Osteoblast (primary cell): ENCODE data around the gene SYNE1. TPM values are rescaled to one million over a fixed set of nuclear protein-coding genes. Genes with fewer than 3 reads are reported as not detected.

ENCODE experiments used
- DNase-seq: peaks from one replicate; pipeline ENCODE4 v3.0.0; 2011; ENCODE audit warnings: low spot score, mixed read lengths; ENCODE audit not compliant: insufficient read length; ENCODE audit errors: missing footprints
- H2AFZ ChIP-seq: 2 replicates; pipeline ENCODE4 v1.6.0; 2011; ENCODE audit warnings: mild to moderate bottlenecking, low read length
- H3K27ac ChIP-seq: 2 replicates; pipeline ENCODE4 v1.5.1; 2011; ENCODE audit warnings: mild to moderate bottlenecking, low read depth, low read length, moderate library complexity
- H3K27me3 ChIP-seq: 2 replicates; pipeline ENCODE4 v1.6.0; 2012; ENCODE audit warnings: mild to moderate bottlenecking, control low read depth, inconsistent platforms, low read length, moderate library complexity; ENCODE audit not compliant: insufficient read depth
- H3K36me3 ChIP-seq: 2 replicates; pipeline ENCODE4 v1.5.1; 2011; ENCODE audit warnings: mild to moderate bottlenecking, low read length, control low read depth, moderate library complexity; ENCODE audit not compliant: insufficient read depth
- H3K4me1 ChIP-seq: 2 replicates; pipeline ENCODE4 v1.5.1; 2011; ENCODE audit warnings: mild to moderate bottlenecking, low read length, control low read depth, moderate library complexity; ENCODE audit not compliant: insufficient read depth
- H3K4me2 ChIP-seq: 2 replicates; pipeline ENCODE4 v1.6.0; 2011; ENCODE audit warnings: mild to moderate bottlenecking, low read length; ENCODE audit not compliant: insufficient read depth
- H3K4me3 ChIP-seq: fragments of 200-600 bp; sonication (generic); 3 replicates; pipeline ENCODE4 v1.5.1; 2012; ENCODE audit warnings: mild to moderate bottlenecking, low read length, inconsistent platforms; ENCODE audit not compliant: insufficient read depth
- H3K79me2 ChIP-seq: 2 replicates; pipeline ENCODE4 v1.6.0; 2012; ENCODE audit warnings: mild to moderate bottlenecking, low read length, control low read depth, inconsistent platforms; ENCODE audit not compliant: insufficient read depth
- H3K9me3 ChIP-seq: 2 replicates; pipeline ENCODE4 v1.5.1; 2011; ENCODE audit warnings: low read depth, low read length, control low read depth
- H4K20me1 ChIP-seq: 2 replicates; pipeline ENCODE4 v1.6.0; 2012; ENCODE audit warnings: mild to moderate bottlenecking, low read length, control low read depth; ENCODE audit not compliant: insufficient read depth
- total RNA-seq: library from RNA; depleted of rRNA; stranded (reverse); fragments of >200 nt; gene quantifications from 2 replicates; pipeline ENCODE4 v1.2.3, GENCODE V29; 2012
- TF ChIP-seq, protein P1 (sequence below): IDR thresholded peaks from 2 replicates; pipeline ENCODE4 v1.5.1; 2011; ENCODE audit warnings: mild to moderate bottlenecking, low read depth, low read length, moderate library complexity; ENCODE audit errors: extremely low read depth

Gene SYNE1
- total RNA-seq, 1 donor = 240 TPM

DNA sequence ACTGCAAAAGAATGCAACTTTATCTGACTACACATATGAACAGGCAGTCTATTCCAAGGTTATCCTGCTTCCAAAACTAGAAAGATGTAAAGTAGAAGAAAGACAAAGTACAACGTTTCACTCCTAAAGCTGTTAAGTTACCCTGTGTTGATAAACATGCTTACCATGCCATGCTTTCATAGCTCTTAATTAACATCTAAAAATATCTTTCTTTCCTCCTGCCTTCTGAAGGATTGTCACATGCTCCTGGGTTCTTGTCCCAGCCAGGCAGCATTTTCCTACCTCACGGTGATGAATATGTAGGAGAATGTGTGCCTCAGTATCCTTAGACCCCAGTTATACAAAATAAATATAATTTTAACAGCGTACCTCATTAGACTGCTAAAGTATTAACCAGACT lies 344.6 kb downstream of the SYNE1 start:
- no peak for DNase-seq
- peaks cover 38% of the 10 kb centered on the region for H3K36me3 ChIP-seq
- no peaks in the 10 kb centered on the region for H3K27me3 ChIP-seq
- H3K79me2 ChIP-seq = no peaks in the 10 kb centered on the region
- no peak overlapping the region for H3K4me2 ChIP-seq
- no peak overlapping the region for H3K4me3 ChIP-seq
- peaks cover 13% of the 10 kb centered on the region for H3K4me1 ChIP-seq
- TF ChIP-seq, protein P1, sequence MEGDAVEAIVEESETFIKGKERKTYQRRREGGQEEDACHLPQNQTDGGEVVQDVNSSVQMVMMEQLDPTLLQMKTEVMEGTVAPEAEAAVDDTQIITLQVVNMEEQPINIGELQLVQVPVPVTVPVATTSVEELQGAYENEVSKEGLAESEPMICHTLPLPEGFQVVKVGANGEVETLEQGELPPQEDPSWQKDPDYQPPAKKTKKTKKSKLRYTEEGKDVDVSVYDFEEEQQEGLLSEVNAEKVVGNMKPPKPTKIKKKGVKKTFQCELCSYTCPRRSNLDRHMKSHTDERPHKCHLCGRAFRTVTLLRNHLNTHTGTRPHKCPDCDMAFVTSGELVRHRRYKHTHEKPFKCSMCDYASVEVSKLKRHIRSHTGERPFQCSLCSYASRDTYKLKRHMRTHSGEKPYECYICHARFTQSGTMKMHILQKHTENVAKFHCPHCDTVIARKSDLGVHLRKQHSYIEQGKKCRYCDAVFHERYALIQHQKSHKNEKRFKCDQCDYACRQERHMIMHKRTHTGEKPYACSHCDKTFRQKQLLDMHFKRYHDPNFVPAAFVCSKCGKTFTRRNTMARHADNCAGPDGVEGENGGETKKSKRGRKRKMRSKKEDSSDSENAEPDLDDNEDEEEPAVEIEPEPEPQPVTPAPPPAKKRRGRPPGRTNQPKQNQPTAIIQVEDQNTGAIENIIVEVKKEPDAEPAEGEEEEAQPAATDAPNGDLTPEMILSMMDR = no peak
- no peaks in the 10 kb centered on the region for H4K20me1 ChIP-seq
- H3K27ac ChIP-seq = no peak overlapping the region
- no peaks in the 10 kb centered on the region for H3K9me3 ChIP-seq
- H2AFZ ChIP-seq = no peak overlapping the region

DNA sequence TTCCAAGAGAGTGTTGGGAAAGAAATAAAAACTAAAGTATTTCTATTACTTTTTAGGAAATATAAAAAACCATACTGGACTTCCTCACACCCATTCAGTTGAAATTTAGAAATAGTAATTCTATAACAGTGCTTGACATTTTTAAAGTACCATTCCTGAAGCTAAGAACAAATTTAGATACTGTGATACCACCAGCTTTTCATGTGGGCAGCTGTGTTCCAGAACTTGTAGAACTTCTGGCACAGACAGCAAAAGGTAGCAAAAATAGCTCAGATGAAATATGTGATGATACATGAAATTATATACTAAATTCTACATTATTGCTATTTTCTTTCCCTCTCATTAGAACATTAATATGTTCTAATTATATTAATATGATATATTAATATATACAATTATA lies 346.5 kb downstream of the SYNE1 start:
- Histone ChIP-seq H4K20me1 (no peaks in the 10 kb centered on the region), H3K9me3 (no peaks in the 10 kb centered on the region), H3K4me3 (no peak overlapping the region), H3K4me1 (peaks cover 10% of the 10 kb centered on the region), H3K4me2 (no peak overlapping the region), H3K36me3 (peaks cover 50% of the 10 kb centered on the region), H3K79me2 (no peaks in the 10 kb centered on the region), H3K27me3 (no peaks in the 10 kb centered on the region), H3K27ac (no peak overlapping the region), H2AFZ (no peak overlapping the region)
- TF ChIP-seq, protein P1 = no peak
- DNase-seq = no peak

DNA sequence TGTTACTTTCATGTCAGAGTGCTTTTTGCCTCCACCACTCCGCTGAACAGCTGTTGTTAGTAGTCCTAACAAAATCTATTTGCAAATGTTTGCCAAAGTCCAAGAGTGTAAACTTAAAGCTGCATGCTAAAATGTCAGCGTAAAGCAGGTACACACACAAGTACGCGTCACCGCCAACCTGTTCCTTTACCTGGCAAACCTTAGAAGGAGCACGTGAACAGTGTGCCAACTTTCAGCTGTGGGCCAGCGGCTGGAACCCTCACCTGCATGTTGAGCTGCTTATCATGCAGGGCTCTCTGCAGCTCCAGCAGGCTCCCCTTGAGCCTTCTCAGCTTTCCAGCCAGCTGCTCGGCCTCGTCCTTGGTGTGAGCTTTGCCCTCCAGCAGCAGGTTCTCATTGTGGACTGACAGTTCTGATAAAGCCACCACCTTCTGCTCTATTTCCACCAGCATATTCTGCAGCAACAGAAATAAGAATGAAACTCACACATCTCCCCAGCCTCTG lies 359.3 kb downstream of the SYNE1 start:
- Histone ChIP-seq H3K9me3 (no peaks in the 10 kb centered on the region), H2AFZ (no peak overlapping the region), H3K4me2 (no peak overlapping the region), H3K4me3 (no peak overlapping the region), H3K36me3 (peaks cover 36% of the 10 kb centered on the region), H3K79me2 (no peaks in the 10 kb centered on the region), H3K27ac (no peak overlapping the region), H4K20me1 (peaks cover 2% of the 10 kb centered on the region), H3K4me1 (peaks cover 13% of the 10 kb centered on the region), H3K27me3 (no peaks in the 10 kb centered on the region)
- no peak for DNase-seq
- TF ChIP-seq, protein P1 = no peak

DNA sequence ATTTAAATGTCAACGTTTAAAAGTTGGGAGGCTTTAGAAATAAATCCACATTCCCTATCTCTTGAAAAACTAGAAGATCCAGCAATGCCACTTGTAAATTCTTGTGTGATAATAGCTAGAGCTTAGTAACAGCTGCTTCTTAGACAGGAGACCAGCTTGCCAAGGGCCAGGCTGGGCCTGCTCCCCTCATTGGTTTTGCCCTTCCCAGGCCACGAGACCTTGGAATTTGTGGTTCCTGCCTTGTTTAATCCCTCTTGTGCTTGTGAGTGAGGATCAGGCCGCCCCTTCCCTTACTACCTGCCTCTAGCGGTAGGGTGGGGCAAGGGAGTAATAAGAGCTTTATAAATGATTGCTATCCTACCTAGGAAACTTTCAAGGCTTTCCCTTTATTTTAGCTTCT lies 363.5 kb downstream of the SYNE1 start:
- H3K4me2 ChIP-seq = no peak overlapping the region
- H3K27me3 ChIP-seq = no peaks in the 10 kb centered on the region
- H3K36me3 ChIP-seq = peaks cover 15% of the 10 kb centered on the region
- DNase-seq = peak; percentile 38
- H3K4me1 ChIP-seq = peaks cover 55% of the 10 kb centered on the region
- H3K9me3 ChIP-seq = no peaks in the 10 kb centered on the region
- no peak overlapping the region for H3K4me3 ChIP-seq
- H4K20me1 ChIP-seq = peaks cover 11% of the 10 kb centered on the region
- no peaks in the 10 kb centered on the region for H3K79me2 ChIP-seq
- H2AFZ ChIP-seq = no peak overlapping the region
- TF ChIP-seq, protein P1 = no peak
- peak overlapping the region; percentile 73 for H3K27ac ChIP-seq
